PC-9 (cell line): ENCODE results near the gene RNASE4. TPM values are rescaled to one million over a fixed set of nuclear protein-coding genes. Genes with fewer than 3 reads are reported as not detected.

Source experiments
- BruUV-seq: library from RNA; stranded (reverse); fragments of 400-500 nt; replicated peaks from 2 replicates; lab custom pipeline; 2021; lab: Mats Ljungman, UMichigan
- CTCF ChIA-PET: fragments of 300-600 bp; sonication (Branson Sonifier 250); formaldehyde crosslinking; loops from one replicate; lab custom pipeline; 2022; ENCODE audit warnings: antibody characterized with exemption; lab: Charles Lee
- POLR2A ChIA-PET: fragments of 300-600 bp; sonication (Branson Sonifier 250); formaldehyde crosslinking; loops from one replicate; lab custom pipeline; 2022; ENCODE audit warnings: antibody characterized with exemption; ENCODE audit not compliant: unreplicated experiment; lab: Charles Lee
- DNase-seq, 2 experiments: peaks; one replicate each; pipeline versions ENCODE4 v3.0.0 to v3.0.0-alpha.2; 2015 to 2022; ENCODE audit warnings: mixed read lengths in 1 of 2
- H2AFZ ChIP-seq: fragments of 200-600 bp; sonication (generic); 2 replicates; pipeline ENCODE4 v1.8.1; 2017; ENCODE audit warnings: antibody characterized with exemption
- H3F3A ChIP-seq: fragments of 200-600 bp; sonication (generic); 2 replicates; pipeline ENCODE4 v1.8.1; 2017; ENCODE audit warnings: antibody characterized with exemption, mild to moderate bottlenecking, low read depth; ENCODE audit not compliant: insufficient read depth
- H3K27ac ChIP-seq: fragments of 200-600 bp; sonication (generic); 2 replicates; pipeline ENCODE4 v1.6.1; 2016; ENCODE audit warnings: mixed run types
- H3K27me3 ChIP-seq: fragments of 200-600 bp; sonication (generic); 2 replicates; pipeline ENCODE4 v1.6.1; 2016; ENCODE audit warnings: low read depth, mixed run types; ENCODE audit not compliant: insufficient read depth
- H3K36me3 ChIP-seq: fragments of 200-600 bp; sonication (generic); 2 replicates; pipeline ENCODE4 v1.6.1; 2016; ENCODE audit warnings: low read depth, mixed run types
- H3K4me1 ChIP-seq: fragments of 200-600 bp; sonication (generic); replicated peaks from 2 replicates; pipeline ENCODE4 v1.6.1; 2016; ENCODE audit warnings: mixed run types; ENCODE audit not compliant: insufficient read depth
- H3K4me2 ChIP-seq: fragments of 200-600 bp; sonication (generic); 2 replicates; pipeline ENCODE4 v1.6.1; 2017; ENCODE audit warnings: mixed run types
- H3K4me3 ChIP-seq: fragments of 200-600 bp; sonication (generic); 2 replicates; pipeline ENCODE4 v1.6.1; 2016; ENCODE audit warnings: mixed run types
- H3K79me2 ChIP-seq: fragments of 200-600 bp; sonication (generic); 2 replicates; pipeline ENCODE4 v1.6.1; 2017; ENCODE audit warnings: low read depth, mixed run types
- H3K9me2 ChIP-seq: fragments of 200-600 bp; sonication (generic); 2 replicates; pipeline ENCODE4 v1.8.1; 2017; ENCODE audit warnings: mild to moderate bottlenecking; ENCODE audit not compliant: insufficient read depth
- H3K9me3 ChIP-seq: fragments of 200-600 bp; sonication (generic); 2 replicates; pipeline ENCODE4 v1.8.1; 2016; ENCODE audit warnings: low read depth; ENCODE audit not compliant: insufficient read depth
- H4K20me1 ChIP-seq: fragments of 200-600 bp; sonication (generic); 2 replicates; pipeline ENCODE4 v1.8.1; 2017; ENCODE audit not compliant: insufficient read depth
- CTCF ChIP-seq: fragments of 200-600 bp; sonication (generic); conservative IDR thresholded peaks from 2 replicates; pipeline ENCODE4 v1.6.1; 2017; ENCODE audit warnings: mixed run types, antibody characterized with exemption, mild to moderate bottlenecking, moderate library complexity
- EZH2 ChIP-seq: fragments of 200-600 bp; sonication (generic); IDR thresholded peaks from 2 replicates; pipeline ENCODE4 v1.8.0; 2017; ENCODE audit warnings: antibody characterized with exemption, low read depth
- intact Hi-C: fragments of 100-400 bp; cut with micrococcal nuclease; formaldehyde crosslinking; loops from one replicate; pipeline ENCODE4 v1.10.0; 2022; ENCODE audit not compliant: unreplicated experiment
- total RNA-seq: library from RNA; stranded (reverse); gene quantifications from 2 replicates; pipeline ENCODE4 v1.2.3, GENCODE V29; 2021

Gene RNASE4
- total RNA-seq, 1 experiment from 2014 or later: 4.0 TPM

GRCh38 chr14:20682127-20682434 is 2.3 kb upstream of the RNASE4 start:
- TSS peak; percentile 95 for BruUV-seq
- Histone ChIP-seq H3K27ac (peak overlapping the region; percentile 82), H3K27me3 (no peaks in the 10 kb centered on the region), H4K20me1 (no peaks in the 10 kb centered on the region), H3K79me2 (no peaks in the 10 kb centered on the region), H3K9me3 (no peaks in the 10 kb centered on the region), H3K4me3 (peak overlapping the region; percentile 75), H3K9me2 (no peaks in the 10 kb centered on the region), H3K4me2 (peak overlapping the region; percentile 95), H3K4me1 (peaks cover 21% of the 10 kb centered on the region), H3K36me3 (no peaks in the 10 kb centered on the region), H3F3A (peaks cover 41% of the 10 kb centered on the region; the same call in 1 of the 2 replicates), H2AFZ (peak overlapping the region; percentile 99)
- TF ChIP-seq EZH2 (no peak), CTCF (0 out of 2 replicates have a peak, but pooled peaks have one; percentile 20)
- no peak for DNase-seq
- intact Hi-C loops: loop anchor here (1.0 to 5.0 kb wide), 4 partner anchors 19 to 422 kb away; partner anchors contain the start of gene TEP1
- CTCF ChIA-PET: interaction anchor here (0.6 to 0.8 kb wide), 2 partner anchors 9 to 461 kb away, joined by 3 to 6 read pairs; no protein-coding TSS in a partner anchor
- POLR2A ChIA-PET: interaction anchor here (0.6 to 0.8 kb wide), 3 partner anchors 73 to 339 kb away, joined by 3 to 5 read pairs (median 3); partner anchors contain the start of gene PARP2

DNA sequence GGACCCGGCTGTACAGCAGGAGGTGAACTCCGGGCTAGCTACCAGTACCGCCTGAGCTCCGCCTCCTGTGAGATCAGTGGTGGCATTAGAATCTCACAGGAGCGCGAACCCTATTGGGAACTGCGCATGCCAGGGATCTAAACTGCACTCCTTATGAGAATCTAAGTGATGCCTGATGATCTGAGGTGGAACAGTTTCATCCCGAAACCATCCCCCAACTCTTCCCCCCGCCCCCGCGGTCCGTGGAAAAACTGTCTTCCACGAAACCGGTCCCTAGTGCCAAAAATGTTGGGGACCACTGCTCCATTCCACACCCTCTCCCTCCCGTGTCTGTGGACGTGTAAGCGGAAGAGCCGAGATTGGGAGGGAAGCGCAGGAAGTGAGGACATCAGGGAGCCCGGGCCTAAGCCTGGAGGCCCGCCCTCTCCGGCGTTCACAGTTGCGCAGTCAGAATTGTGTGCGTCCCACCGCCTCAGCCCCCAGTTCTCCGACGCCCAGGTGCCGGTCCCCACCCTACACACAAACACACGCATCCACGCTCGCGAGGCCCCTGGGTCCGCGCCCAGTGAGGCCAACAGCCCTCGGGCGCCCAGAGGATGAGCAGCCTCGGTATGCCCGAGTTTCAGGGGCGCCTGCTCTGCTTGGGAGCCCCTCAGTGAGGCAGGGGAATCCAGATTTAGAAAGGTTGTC is 1.8 kb upstream of the RNASE4 start:
- intact Hi-C loops: loop anchor here (1.0 to 5.0 kb wide), 4 partner anchors 19 to 422 kb away; partner anchors contain the start of gene TEP1

More for the DNA sequence above, 1.8 kb upstream of the RNASE4 start:
- DNase-seq: peak; percentile 64 to 71
- Histone ChIP-seq H3K27me3 (no peaks in the 10 kb centered on the region), H3K4me2 (peak overlapping the region; percentile 95), H4K20me1 (no peaks in the 10 kb centered on the region), H3K4me3 (peak overlapping the region; percentile 75), H3K4me1 (peaks cover 21% of the 10 kb centered on the region), H3K36me3 (no peaks in the 10 kb centered on the region), H3K79me2 (no peaks in the 10 kb centered on the region), H2AFZ (peak overlapping the region; percentile 99), H3F3A (peaks cover 41% of the 10 kb centered on the region; the same call in 1 of the 2 replicates), H3K9me3 (no peaks in the 10 kb centered on the region), H3K27ac (peak overlapping the region; percentile 82), H3K9me2 (no peaks in the 10 kb centered on the region)
- CTCF ChIA-PET: interaction anchor here (0.6 kb wide), 1 partner anchor 461 kb away, joined by 6 read pairs; no protein-coding TSS in a partner anchor
- no TSS peak for BruUV-seq
- POLR2A ChIA-PET: interaction anchor here (0.6 to 0.8 kb wide), 3 partner anchors 118 to 339 kb away, joined by 3 to 6 read pairs (median 5); partner anchors contain the start of gene PARP2
- no peak for TF ChIP-seq CTCF
- TF ChIP-seq EZH2: no peak
